Endothelial cell of umbilical vein (primary cell): ENCODE results near the gene ARNT2.

Source experiments
- CTCF ChIP-seq, 2 donors: IDR thresholded peaks; 1 replicate in 1 of 2; 2 replicates in 1 of 2; pipeline ENCODE4 v1.5.1; 2011; ENCODE audit warnings: low read length in 2 of 2, mild to moderate bottlenecking in 2 of 2, moderate library complexity in 2 of 2, control low read depth in 1 of 2, inconsistent platforms in 1 of 2, low read depth in 1 of 2; ENCODE audit not compliant: insufficient read depth in 1 of 2; ENCODE audit errors: extremely low read depth in 1 of 2
- EZH2 ChIP-seq: IDR thresholded peaks from 2 replicates; pipeline ENCODE4 v1.6.1; 2012; ENCODE audit warnings: borderline replicate concordance, low read depth, mild to moderate bottlenecking, moderate library complexity, low read length, inconsistent platforms; ENCODE audit not compliant: severe bottlenecking
- MAX ChIP-seq: IDR thresholded peaks from 2 replicates; pipeline ENCODE4 v1.6.1; 2011; ENCODE audit not compliant: insufficient read depth, insufficient read length
- MYC ChIP-seq: IDR thresholded peaks from one replicate; pipeline ENCODE4 v1.6.1; 2011; ENCODE audit warnings: mild to moderate bottlenecking, low read depth, low read length
- POLR2A ChIP-seq: IDR thresholded peaks from 2 replicates; pipeline ENCODE4 v1.6.1; 2012; ENCODE audit warnings: low read depth, mild to moderate bottlenecking, control low read depth, low read length
- POLR2AphosphoS5 ChIP-seq: IDR thresholded peaks from 2 replicates; pipeline ENCODE4 v1.6.1; 2012; ENCODE audit warnings: low read depth, mild to moderate bottlenecking, control low read depth, low read length, moderate library complexity; ENCODE audit not compliant: insufficient read depth

GRCh38 chr15:80492409-80492808 lies 88.2 kb downstream of the ARNT2 start:
- TF ChIP-seq CTCF (IDR thresholded peaks at IDR 0.05; ENCODE audit: extremely low read depth in 1 of 2, insufficient read depth in 1 of 2, low read depth in 1 of 2, low read length in 2 of 2) (no peak), EZH2 (no peak), POLR2A (no peak), MYC (no peak), MAX (no peak), POLR2AphosphoS5 (no peak)
